ENCODE results near the gene ARMC2.

DNA sequence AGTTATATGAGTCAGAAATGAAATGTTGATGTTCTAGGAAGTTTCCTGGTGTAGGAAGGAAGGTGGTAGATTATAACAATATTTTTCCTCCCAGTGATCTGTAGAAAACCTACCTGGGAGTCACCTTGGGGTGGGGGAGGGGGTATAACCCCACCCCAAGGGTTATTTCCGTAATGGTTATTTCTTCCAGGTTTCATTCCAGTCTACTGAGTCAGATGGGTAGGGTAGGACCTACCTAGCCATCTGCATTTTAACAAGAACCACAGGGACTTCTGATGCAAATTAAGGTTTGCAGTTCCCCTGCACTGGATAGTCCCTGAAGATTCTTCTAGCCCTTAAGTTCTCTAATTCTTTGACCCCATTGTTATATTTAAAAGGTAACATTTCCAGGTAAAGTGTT lies 88.9 kb downstream of the ARMC2 start:
- TF ChIP-seq, protein P1, sequence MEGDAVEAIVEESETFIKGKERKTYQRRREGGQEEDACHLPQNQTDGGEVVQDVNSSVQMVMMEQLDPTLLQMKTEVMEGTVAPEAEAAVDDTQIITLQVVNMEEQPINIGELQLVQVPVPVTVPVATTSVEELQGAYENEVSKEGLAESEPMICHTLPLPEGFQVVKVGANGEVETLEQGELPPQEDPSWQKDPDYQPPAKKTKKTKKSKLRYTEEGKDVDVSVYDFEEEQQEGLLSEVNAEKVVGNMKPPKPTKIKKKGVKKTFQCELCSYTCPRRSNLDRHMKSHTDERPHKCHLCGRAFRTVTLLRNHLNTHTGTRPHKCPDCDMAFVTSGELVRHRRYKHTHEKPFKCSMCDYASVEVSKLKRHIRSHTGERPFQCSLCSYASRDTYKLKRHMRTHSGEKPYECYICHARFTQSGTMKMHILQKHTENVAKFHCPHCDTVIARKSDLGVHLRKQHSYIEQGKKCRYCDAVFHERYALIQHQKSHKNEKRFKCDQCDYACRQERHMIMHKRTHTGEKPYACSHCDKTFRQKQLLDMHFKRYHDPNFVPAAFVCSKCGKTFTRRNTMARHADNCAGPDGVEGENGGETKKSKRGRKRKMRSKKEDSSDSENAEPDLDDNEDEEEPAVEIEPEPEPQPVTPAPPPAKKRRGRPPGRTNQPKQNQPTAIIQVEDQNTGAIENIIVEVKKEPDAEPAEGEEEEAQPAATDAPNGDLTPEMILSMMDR (IDR thresholded peaks at IDR 0.05): no peak
- TF ChIP-seq POLR2AphosphoS5 (IDR thresholded peaks at IDR 0.05; ENCODE audit: insufficient read depth in 1 of 2, low read depth in 1 of 2): no peak
- no peak for TF ChIP-seq POLR2A (IDR thresholded peaks at IDR 0.05)
